ENCODE measurements around the gene RABEP2. TPM values are rescaled to one million over a fixed set of nuclear protein-coding genes. Genes with fewer than 3 reads are reported as not detected.

The RABEP2 gene, protein sequence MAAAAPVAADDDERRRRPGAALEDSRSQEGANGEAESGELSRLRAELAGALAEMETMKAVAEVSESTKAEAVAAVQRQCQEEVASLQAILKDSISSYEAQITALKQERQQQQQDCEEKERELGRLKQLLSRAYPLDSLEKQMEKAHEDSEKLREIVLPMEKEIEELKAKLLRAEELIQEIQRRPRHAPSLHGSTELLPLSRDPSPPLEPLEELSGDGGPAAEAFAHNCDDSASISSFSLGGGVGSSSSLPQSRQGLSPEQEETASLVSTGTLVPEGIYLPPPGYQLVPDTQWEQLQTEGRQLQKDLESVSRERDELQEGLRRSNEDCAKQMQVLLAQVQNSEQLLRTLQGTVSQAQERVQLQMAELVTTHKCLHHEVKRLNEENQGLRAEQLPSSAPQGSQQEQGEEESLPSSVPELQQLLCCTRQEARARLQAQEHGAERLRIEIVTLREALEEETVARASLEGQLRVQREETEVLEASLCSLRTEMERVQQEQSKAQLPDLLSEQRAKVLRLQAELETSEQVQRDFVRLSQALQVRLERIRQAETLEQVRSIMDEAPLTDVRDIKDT
- 20.8 and 23.2 TPM in 2 replicates for total RNA-seq

DNA sequence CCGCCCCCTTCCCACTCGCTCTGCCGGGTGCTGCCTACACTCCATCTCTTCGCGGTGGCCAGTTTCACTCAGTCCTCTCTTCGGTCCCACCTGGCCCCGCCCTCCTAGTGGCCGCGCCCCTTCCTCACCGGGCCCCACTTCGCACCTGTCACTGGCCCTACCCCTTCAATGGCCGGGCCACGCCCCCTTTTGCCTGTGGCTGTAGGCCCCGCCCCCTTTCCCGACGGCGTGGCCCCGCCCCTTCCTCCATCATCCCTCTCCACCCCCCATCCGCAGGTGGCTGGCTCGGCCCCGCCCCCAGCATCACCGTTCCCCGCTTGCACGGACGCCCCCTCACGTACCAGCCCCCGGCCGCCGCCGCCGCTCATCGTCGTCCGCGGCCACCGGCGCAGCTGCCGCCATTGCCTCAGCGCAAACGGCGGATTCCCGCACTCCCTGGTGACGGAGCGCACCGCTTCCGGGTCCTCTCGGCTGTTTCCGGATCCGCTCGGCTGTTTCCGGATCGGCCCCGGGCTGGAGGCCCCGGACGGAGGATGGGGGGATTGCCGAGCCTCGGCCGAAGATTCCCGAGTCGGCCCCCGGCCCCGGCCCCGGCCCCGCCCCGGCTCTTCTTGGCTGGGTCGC lies at the start of gene RABEP2:
Gene RABEP2 (minus strand): TSS at position 477 of the 624 bp plus-strand sequence. CDS start 75 bp downstream, at position 402.

DNA sequence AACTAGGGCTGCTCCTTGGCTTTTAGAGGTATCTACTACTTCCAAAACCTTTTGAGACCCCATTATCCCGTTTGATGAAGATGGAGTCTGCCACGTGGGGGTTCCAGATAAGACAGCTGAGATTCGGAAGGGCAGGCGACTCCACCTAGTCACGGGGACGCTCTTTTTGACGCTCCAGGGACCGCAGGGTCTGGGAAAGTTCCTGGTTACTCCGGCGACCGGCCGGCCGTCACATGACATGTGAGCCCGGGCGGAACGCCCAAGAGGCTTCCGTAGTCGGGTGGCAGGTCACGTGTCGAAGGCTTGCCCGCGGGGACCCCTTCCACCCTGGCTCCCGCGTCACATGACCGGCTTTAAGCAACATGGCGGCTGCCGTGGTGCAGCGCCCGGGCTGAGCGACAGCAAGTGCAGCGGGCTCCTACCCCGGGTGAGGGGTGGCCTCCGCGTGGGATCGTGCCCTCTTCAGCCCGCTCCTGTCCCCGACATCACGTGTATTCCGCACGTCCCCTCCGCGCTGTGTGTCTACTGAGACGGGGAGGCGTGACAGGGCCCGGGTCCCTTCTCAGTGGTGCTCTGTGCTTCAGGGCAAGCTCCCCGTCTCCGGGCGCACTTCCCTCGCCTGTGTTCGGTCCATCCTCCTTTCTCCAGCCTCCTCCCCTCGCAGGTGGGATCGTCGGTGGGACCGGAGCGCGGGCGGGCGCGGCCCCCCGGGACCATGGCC lies 49.6 kb upstream of the RABEP2 start, which contains the start of gene SPNS1:
Gene SPNS1 (plus strand): TSS at position 342 of the 721 bp plus-strand sequence. CDS start 374 bp downstream, at position 716.

DNA sequence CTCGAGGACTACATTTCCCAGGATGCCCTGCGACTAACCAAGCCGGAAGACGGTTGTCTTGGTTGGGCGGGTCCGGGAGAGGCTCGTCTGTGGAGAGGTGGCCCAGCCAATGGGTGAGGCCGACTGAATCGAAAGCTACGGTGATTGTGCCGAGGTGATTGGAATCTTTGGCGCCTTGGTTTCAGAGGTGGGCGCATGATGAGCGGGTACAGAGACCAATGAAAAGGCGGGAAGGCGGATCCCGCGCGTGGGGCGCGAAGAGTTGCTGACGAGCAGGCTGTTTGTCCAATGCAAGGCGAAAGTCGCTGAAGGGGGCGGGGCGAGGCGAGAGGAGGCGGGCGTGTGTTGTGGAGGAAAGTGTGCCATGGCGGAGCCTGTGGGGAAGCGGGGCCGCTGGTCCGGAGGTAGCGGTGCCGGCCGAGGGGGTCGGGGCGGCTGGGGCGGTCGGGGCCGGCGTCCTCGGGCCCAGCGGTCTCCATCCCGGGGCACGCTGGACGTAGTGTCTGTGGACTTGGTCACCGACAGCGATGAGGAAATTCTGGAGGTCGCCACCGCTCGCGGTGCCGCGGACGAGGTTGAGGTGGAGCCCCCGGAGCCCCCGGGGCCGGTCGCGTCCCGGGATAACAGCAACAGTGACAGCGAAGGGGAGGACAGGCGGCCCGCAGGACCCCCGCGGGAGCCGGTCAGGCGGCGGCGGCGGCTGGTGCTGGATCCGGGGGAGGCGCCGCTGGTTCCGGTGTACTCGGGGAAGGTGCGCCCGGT lies 25.8 kb upstream of the RABEP2 start, which contains the start of gene NFATC2IP:
Gene NFATC2IP (plus strand): TSS at position 290 of the 762 bp plus-strand sequence. CDS start 75 bp downstream, at position 365.

DNA sequence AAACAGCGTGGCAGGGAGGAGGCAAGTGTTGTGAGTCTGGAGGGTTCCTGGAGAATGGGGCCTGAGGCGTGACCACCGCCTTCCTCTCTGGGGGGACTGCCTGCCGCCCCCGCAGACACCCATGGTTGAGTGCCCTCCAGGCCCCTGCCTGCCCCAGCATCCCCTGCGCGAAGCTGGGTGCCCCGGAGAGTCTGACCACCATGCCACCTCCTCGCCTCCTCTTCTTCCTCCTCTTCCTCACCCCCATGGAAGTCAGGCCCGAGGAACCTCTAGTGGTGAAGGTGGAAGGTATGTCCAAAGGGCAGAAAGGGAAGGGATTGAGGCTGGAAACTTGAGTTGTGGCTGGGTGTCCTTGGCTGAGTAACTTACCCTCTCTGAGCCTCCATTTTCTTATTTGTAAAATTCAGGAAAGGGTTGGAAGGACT lies 6.8 kb upstream of the RABEP2 start, which contains the start of gene CD19:
Gene CD19 (plus strand): TSS at position 171 of the 425 bp plus-strand sequence. CDS start 30 bp downstream, at position 201.

DNA sequence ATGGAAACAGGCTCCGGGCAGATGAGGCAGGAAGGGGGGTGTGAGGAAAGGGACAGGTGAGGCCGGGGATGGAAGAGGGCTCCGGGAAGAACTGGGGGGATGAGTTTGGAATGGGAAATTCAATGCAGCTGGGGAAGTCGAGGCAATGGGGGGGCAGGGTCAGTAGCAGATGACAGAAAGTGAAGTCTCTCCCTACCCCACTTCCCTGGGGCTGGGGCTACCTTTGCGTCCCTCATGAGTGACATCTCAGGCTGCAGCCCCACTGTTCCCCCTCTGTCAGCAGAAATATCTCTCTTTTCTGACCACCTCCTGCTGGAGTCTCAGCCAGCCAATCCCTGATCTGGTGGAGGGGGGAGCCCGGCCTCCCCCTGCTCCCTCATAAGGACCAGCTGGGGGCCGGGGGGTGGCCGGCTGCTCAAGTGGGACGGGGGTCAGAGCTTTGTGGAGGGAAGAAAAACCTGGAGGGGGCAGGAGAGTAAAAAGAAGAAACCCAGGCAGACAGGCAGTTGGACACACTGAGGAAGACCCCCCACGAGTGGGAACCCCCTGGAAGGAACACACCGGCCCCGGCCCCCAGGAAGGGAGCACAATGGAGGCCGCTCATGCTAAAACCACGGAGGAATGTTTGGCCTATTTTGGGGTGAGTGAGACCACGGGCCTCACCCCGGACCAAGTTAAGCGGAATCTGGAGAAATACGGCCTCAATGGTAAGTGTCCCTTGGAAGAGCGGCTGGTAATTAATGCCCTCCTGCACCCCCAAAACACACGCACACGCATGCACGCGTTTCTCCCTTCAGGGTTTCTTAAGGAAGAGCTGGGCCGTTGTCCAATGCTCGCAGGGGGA lies 46.7 kb downstream of the RABEP2 start, which contains the start of gene ATP2A1:
Gene ATP2A1 (plus strand): TSS at position 406 of the 844 bp plus-strand sequence. CDS start 184 bp downstream, at position 590.

Small RNAs within 50 kb of the gene (small RNA-seq; reads per million reads assigned to genes)
- gene RF00416: not detected

Other genes with a start within 250 kb of the RABEP2 start
- 99.7 and 138 TPM in 2 replicates for gene EIF3C, start 213.8 kb downstream of the RABEP2 start, total RNA-seq
- 6.1 and 6.7 TPM in 2 replicates for gene NPIPB9, start 173.5 kb downstream of the RABEP2 start, total RNA-seq
- gene ATXN2L, start 102.2 kb downstream of the RABEP2 start, total RNA-seq: 40.0 and 47.6 TPM in 2 replicates
- 62.0 and 81.5 TPM in 2 replicates for gene TUFM, start 78.9 kb downstream of the RABEP2 start, total RNA-seq
- 12.4 and 12.8 TPM in 2 replicates for gene SH2B1, start 61.4 kb downstream of the RABEP2 start, total RNA-seq
- gene ATP2A1, start 46.8 kb downstream of the RABEP2 start, total RNA-seq: under 0.01 and 0.22 TPM in 2 replicates
- gene CD19, start 6.7 kb upstream of the RABEP2 start, total RNA-seq: not detected in 2 replicates
- 16.5 and 18.6 TPM in 2 replicates for gene NFATC2IP, start 25.7 kb upstream of the RABEP2 start, total RNA-seq
- gene SPNS1, start 49.5 kb upstream of the RABEP2 start, total RNA-seq: 23.9 and 30.2 TPM in 2 replicates
- gene LAT, start 59.8 kb upstream of the RABEP2 start, total RNA-seq: 0.54 and 0.78 TPM in 2 replicates